ENCODE results near the gene GLDN.

DNA sequence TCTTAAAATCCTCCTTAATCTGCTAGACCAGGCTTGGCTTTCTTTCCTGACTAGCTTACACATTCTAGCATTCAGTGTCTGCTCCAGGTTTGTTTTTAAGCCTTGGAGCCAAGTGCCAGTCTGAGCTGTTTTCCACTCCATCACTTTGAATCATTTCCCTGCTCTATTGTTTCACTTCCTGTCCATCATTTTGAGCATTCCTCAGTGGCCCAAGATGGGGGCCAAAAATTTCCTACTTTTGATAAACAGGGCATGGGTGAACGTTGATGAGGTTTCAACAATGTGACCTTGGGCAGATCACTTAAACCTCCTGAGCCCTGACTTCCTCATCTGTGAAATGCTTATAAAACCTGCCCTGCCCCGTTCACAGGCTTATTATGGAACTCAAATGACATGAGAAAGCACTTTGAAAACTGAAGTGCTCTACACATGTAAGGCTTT lies 7.4 kb upstream of the GLDN start:
- TF ChIP-seq, protein P1, sequence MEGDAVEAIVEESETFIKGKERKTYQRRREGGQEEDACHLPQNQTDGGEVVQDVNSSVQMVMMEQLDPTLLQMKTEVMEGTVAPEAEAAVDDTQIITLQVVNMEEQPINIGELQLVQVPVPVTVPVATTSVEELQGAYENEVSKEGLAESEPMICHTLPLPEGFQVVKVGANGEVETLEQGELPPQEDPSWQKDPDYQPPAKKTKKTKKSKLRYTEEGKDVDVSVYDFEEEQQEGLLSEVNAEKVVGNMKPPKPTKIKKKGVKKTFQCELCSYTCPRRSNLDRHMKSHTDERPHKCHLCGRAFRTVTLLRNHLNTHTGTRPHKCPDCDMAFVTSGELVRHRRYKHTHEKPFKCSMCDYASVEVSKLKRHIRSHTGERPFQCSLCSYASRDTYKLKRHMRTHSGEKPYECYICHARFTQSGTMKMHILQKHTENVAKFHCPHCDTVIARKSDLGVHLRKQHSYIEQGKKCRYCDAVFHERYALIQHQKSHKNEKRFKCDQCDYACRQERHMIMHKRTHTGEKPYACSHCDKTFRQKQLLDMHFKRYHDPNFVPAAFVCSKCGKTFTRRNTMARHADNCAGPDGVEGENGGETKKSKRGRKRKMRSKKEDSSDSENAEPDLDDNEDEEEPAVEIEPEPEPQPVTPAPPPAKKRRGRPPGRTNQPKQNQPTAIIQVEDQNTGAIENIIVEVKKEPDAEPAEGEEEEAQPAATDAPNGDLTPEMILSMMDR (conservative IDR thresholded peaks at IDR 0.05; ENCODE audit: low read depth, low read length): no peak
- TF ChIP-seq EZH2 (IDR thresholded peaks at IDR 0.05; ENCODE audit: low read length, unreplicated experiment) (no peak), EZH2phosphoT487 (IDR thresholded peaks at IDR 0.05; ENCODE audit: borderline replicate concordance, low read length) (no peak)
